H9 (cell line): ENCODE data around the gene MRTFA. TPM values are rescaled to one million over a fixed set of nuclear protein-coding genes. Genes with fewer than 3 reads are reported as not detected.

Source experiments
- DNase-seq: peaks from one replicate; pipeline ENCODE4 v3.0.0-alpha.2; 2017
- H2AFZ ChIP-seq: one replicate; pipeline ENCODE4 v1.6.1; 2013; ENCODE audit warnings: mild to moderate bottlenecking, low read length, control low read depth, moderate library complexity
- H2AK5ac ChIP-seq: 2 replicates; pipeline ENCODE4 v1.6.1; 2013; ENCODE audit warnings: low read length, control low read depth, mixed read lengths; ENCODE audit not compliant: insufficient read length
- H2BK120ac ChIP-seq: one replicate; pipeline ENCODE4 v1.6.1; 2013; ENCODE audit warnings: low read depth, mild to moderate bottlenecking, low read length, control low read depth, inconsistent platforms; ENCODE audit not compliant: poor library complexity, severe bottlenecking
- H2BK12ac ChIP-seq: 2 replicates; pipeline ENCODE4 v1.6.1; 2013; ENCODE audit warnings: low read length, control low read depth, mixed read lengths, low read depth; ENCODE audit not compliant: insufficient read length
- H2BK15ac ChIP-seq: 2 replicates; pipeline ENCODE4 v1.6.1; 2013; ENCODE audit warnings: low read depth, low read length, control low read depth
- H2BK20ac ChIP-seq: one replicate; pipeline ENCODE4 v1.6.1; 2013; ENCODE audit warnings: low read depth, mild to moderate bottlenecking, low read length, control low read depth, inconsistent platforms; ENCODE audit not compliant: poor library complexity, severe bottlenecking
- H2BK5ac ChIP-seq: 2 replicates; pipeline ENCODE4 v1.6.1; 2013; ENCODE audit warnings: low read length, control low read depth, mixed read lengths; ENCODE audit not compliant: insufficient read length
- H3K14ac ChIP-seq: 2 replicates; pipeline ENCODE4 v1.6.1; 2013; ENCODE audit warnings: low read length, control low read depth; ENCODE audit not compliant: insufficient read depth
- H3K18ac ChIP-seq: 2 replicates; pipeline ENCODE4 v1.6.1; 2013; ENCODE audit warnings: low read depth, mild to moderate bottlenecking, mixed read lengths, low read length, control low read depth; ENCODE audit not compliant: insufficient read length
- H3K23ac ChIP-seq: 2 replicates; pipeline ENCODE4 v1.6.1; 2013; ENCODE audit warnings: low read length, control low read depth, mixed read lengths, low read depth; ENCODE audit not compliant: insufficient read length
- H3K23me2 ChIP-seq: 2 replicates; pipeline ENCODE4 v1.6.1; 2013; ENCODE audit warnings: low read depth, mild to moderate bottlenecking, mixed read lengths, low read length, control low read depth; ENCODE audit not compliant: insufficient read length, poor library complexity, severe bottlenecking
- H3K27ac ChIP-seq: 2 replicates; pipeline ENCODE4 v1.5.1; 2013; ENCODE audit warnings: low read length, control low read depth, mixed read lengths, low read depth; ENCODE audit not compliant: insufficient read length
- H3K27me3 ChIP-seq: 2 replicates; pipeline ENCODE4 v1.6.1; 2013; ENCODE audit warnings: low read length, control low read depth, inconsistent platforms; ENCODE audit not compliant: insufficient read depth
- H3K4ac ChIP-seq: 2 replicates; pipeline ENCODE4 v1.6.1; 2013; ENCODE audit warnings: low read depth, mild to moderate bottlenecking, control low read depth, inconsistent platforms, low read length, moderate library complexity
- H3K4me1 ChIP-seq: 2 replicates; pipeline ENCODE4 v1.6.1; 2013; ENCODE audit warnings: low read length, control low read depth, inconsistent platforms; ENCODE audit not compliant: insufficient read depth
- H3K4me2 ChIP-seq: 2 replicates; pipeline ENCODE4 v1.6.1; 2013; ENCODE audit warnings: low read length, control low read depth, mixed read lengths; ENCODE audit not compliant: insufficient read length, insufficient read depth
- H3K56ac ChIP-seq: 2 replicates; pipeline ENCODE4 v1.6.1; 2013; ENCODE audit warnings: low read depth, mild to moderate bottlenecking, mixed read lengths, low read length, control low read depth; ENCODE audit not compliant: insufficient read length
- H3K79me1 ChIP-seq: 2 replicates; pipeline ENCODE4 v1.6.1; 2013; ENCODE audit warnings: low read depth, mild to moderate bottlenecking, moderate library complexity, low read length, control low read depth, inconsistent platforms; ENCODE audit not compliant: insufficient read depth, poor library complexity, severe bottlenecking
- H3K79me2 ChIP-seq: 2 replicates; pipeline ENCODE4 v1.6.1; 2013; ENCODE audit warnings: low read length, control low read depth, inconsistent platforms; ENCODE audit not compliant: insufficient read depth
- H3K9ac ChIP-seq: 2 replicates; pipeline ENCODE4 v1.6.1; 2013; ENCODE audit warnings: low read length, control low read depth, mixed read lengths; ENCODE audit not compliant: insufficient read length; ENCODE audit errors: extremely low read depth
- H3K9me3 ChIP-seq: one replicate; pipeline ENCODE4 v1.6.1; 2013; ENCODE audit warnings: low read depth, low read length, inconsistent platforms; ENCODE audit not compliant: control insufficient read depth
- H3T11ph ChIP-seq: one replicate; pipeline ENCODE4 v1.6.1; 2013; ENCODE audit warnings: mild to moderate bottlenecking, low read length, control low read depth, inconsistent platforms
- H4K20me1 ChIP-seq: one replicate; pipeline ENCODE4 v1.6.1; 2013; ENCODE audit not compliant: control insufficient read depth, insufficient read length, insufficient read depth
- H4K5ac ChIP-seq: 2 replicates; pipeline ENCODE4 v1.6.1; 2013; ENCODE audit warnings: low read depth, mild to moderate bottlenecking, mixed read lengths, low read length, control low read depth; ENCODE audit not compliant: insufficient read length
- H4K8ac ChIP-seq: replicated peaks from 2 replicates; pipeline ENCODE4 v1.6.1; 2013; ENCODE audit warnings: low read length, control low read depth, mixed read lengths, low read depth; ENCODE audit not compliant: insufficient read length
- H4K91ac ChIP-seq: 2 replicates; pipeline ENCODE4 v1.6.1; 2013; ENCODE audit warnings: low read depth, mild to moderate bottlenecking, moderate library complexity, mixed read lengths, low read length, control low read depth; ENCODE audit not compliant: insufficient read length
- H3K27ac Mint-ChIP-seq, 3 experiments: 2 replicates in 2 of 3; 3 replicates in 1 of 3; pipeline ENCODE4 v1.8.0; 2020 to 2021; ENCODE audit warnings: mixed read lengths in 3 of 3, mild to moderate bottlenecking in 1 of 3, moderate library complexity in 1 of 3
- H3K27me3 Mint-ChIP-seq: 2 replicates; pipeline ENCODE4 v1.8.0; 2021; ENCODE audit warnings: low read depth, mild to moderate bottlenecking, moderate library complexity, mixed read lengths
- H3K36me3 Mint-ChIP-seq, 3 experiments: 2 replicates in 2 of 3; 3 replicates in 1 of 3; pipeline ENCODE4 v1.8.0; 2020 to 2021; ENCODE audit warnings: low read depth in 3 of 3, mixed read lengths in 3 of 3; ENCODE audit not compliant: insufficient read depth in 1 of 3
- H3K4me1 Mint-ChIP-seq, 2 experiments: 2 replicates each; pipeline ENCODE4 v1.8.0; 2020; ENCODE audit warnings: mixed read lengths in 2 of 2
- H3K4me3 Mint-ChIP-seq, 2 experiments: 2 replicates in 1 of 2; 3 replicates in 1 of 2; pipeline ENCODE4 v1.8.0; 2020 to 2021; ENCODE audit warnings: mild to moderate bottlenecking in 2 of 2, mixed read lengths in 2 of 2, moderate library complexity in 1 of 2
- H3K9me3 Mint-ChIP-seq, 2 experiments: 2 replicates in 1 of 2; 3 replicates in 1 of 2; pipeline ENCODE4 v1.8.0; 2020; ENCODE audit warnings: mild to moderate bottlenecking in 2 of 2, mixed read lengths in 2 of 2, moderate library complexity in 1 of 2
- CTCF ChIP-seq: fragments of 200-600 bp; sonication (generic); conservative IDR thresholded peaks from 3 replicates; pipeline ENCODE4 v1.8.0; 2021; ENCODE audit warnings: antibody characterized with exemption, mild to moderate bottlenecking
- total RNA-seq: library from RNA; stranded (reverse); gene quantifications from 2 replicates; pipeline ENCODE4 v1.2.1, GENCODE V29; 2021

MRTFA gene
- total RNA-seq, 1 experiment from 2014 or later, result 38.1 TPM

GRCh38 chr22:40468616-40469015, 167.9 kb downstream of the MRTFA start:
- Mint-ChIP-seq H3K36me3 (0 out of 7 replicates have a peak, but pooled peaks cover 0 to 3% (median 0%) of the 10 kb centered on the region in 3 experiments), H3K4me3 (no peak overlapping the region), H3K4me1 (peaks cover 24 to 26% of the 10 kb centered on the region in 2 experiments), H3K27me3 (no peaks in the 10 kb centered on the region), H3K9me3 (no peaks in the 10 kb centered on the region), H3K27ac (no peak overlapping the region)
- Histone ChIP-seq H2BK12ac (no peak overlapping the region), H3K4me1 (peaks cover 4% of the 10 kb centered on the region; the same call in 1 of the 2 replicates), H2BK5ac (no peak overlapping the region), H3K56ac (no peak overlapping the region), H3K27me3 (no peaks in the 10 kb centered on the region), H3K14ac (no peak overlapping the region), H4K5ac (no peak overlapping the region), H3K79me2 (no peaks in the 10 kb centered on the region; the same call in 1 of the 2 replicates), H2BK20ac (no peak overlapping the region), H3K23ac (no peak overlapping the region), H3K9ac (no peak overlapping the region), H3K18ac (no peak overlapping the region), H3T11ph (no peak overlapping the region), H2AFZ (no peak overlapping the region), H4K91ac (no peak overlapping the region), H3K23me2 (no peaks in the 10 kb centered on the region), H3K9me3 (no peaks in the 10 kb centered on the region), H3K4ac (no peak overlapping the region), H4K8ac (no peak overlapping the region), H2BK120ac (no peak overlapping the region), H3K27ac (no peak overlapping the region), H2BK15ac (no peak overlapping the region), H3K4me2 (no peak overlapping the region), H2AK5ac (no peak overlapping the region), H4K20me1 (no peaks in the 10 kb centered on the region), H3K79me1 (no peaks in the 10 kb centered on the region)
- no peak for TF ChIP-seq CTCF
- DNase-seq, result no peak
